Measurements from ENCODE around the gene MAEL. TPM values are rescaled to one million over a fixed set of nuclear protein-coding genes. Genes with fewer than 3 reads are reported as not detected.

Gene MAEL
- total RNA-seq, 1 experiment from 2014 or later = not detected

- Mint-ChIP-seq H3K36me3 (ENCODE audit: insufficient read depth, unreplicated experiment) (no peaks in the 10 kb centered on the region), H3K4me3 (ENCODE audit: unreplicated experiment) (no peak overlapping the region), H3K4me1 (ENCODE audit: low read depth, unreplicated experiment) (no peaks in the 10 kb centered on the region), H3K27ac (ENCODE audit: unreplicated experiment) (no peak overlapping the region), H3K27me3 (ENCODE audit: insufficient read depth, unreplicated experiment) (peaks cover 6% of the 10 kb centered on the region), H3K9me3 (ENCODE audit: unreplicated experiment) (no peaks in the 10 kb centered on the region)
- H3K4me1 ChIP-seq = no peaks in the 10 kb centered on the region
- POLR2A ChIA-PET = no interaction called here
- no TSS peak for BruUV-seq (replicated peaks)
- H3K4me3 ChIP-seq (ENCODE audit: low read depth, low read length) = no peak overlapping the region
- H3K27me3 ChIP-seq (replicated peaks; ENCODE audit: control insufficient read depth, insufficient read depth, low read length) = no peaks in the 10 kb centered on the region
- CTCF ChIA-PET = no interaction called here
- TF ChIP-seq CTCF (IDR thresholded peaks at IDR 0.05; ENCODE audit: insufficient read depth in 1 of 2, low read depth in 1 of 2, low read length in 1 of 2, severe bottlenecking in 1 of 2, unreplicated experiment in 1 of 2) = peak; percentile 62 to 81
- peak; percentile 50 to 58 for DNase-seq
- no peaks in the 10 kb centered on the region for H3K36me3 ChIP-seq (ENCODE audit: control insufficient read depth, insufficient read depth, low read length)
- intact Hi-C loops (cut with micrococcal nuclease; ENCODE audit: unreplicated experiment) = no loop called here
- no peaks in the 10 kb centered on the region; the same call in 1 of the 2 replicates for H3K9me3 ChIP-seq
Observed at GRCh38 chr1:167052389-167052788, 63.3 kb downstream of the MAEL start.

- H3K9me3 Mint-ChIP-seq (ENCODE audit: unreplicated experiment) = no peaks in the 10 kb centered on the region
- no peak for DNase-seq
- H3K4me1 Mint-ChIP-seq (ENCODE audit: low read depth, unreplicated experiment) = no peaks in the 10 kb centered on the region
- Histone ChIP-seq H3K36me3 (ENCODE audit: control insufficient read depth, insufficient read depth, low read length) (no peaks in the 10 kb centered on the region), H3K9me3 (no peaks in the 10 kb centered on the region), H3K4me3 (ENCODE audit: low read depth, low read length) (no peak overlapping the region), H3K4me1 (no peaks in the 10 kb centered on the region; the same call in 1 of the 2 replicates), H3K27me3 (replicated peaks; ENCODE audit: control insufficient read depth, insufficient read depth, low read length) (no peaks in the 10 kb centered on the region)
- ChIA-PET POLR2A (no interaction called here), CTCF (interaction anchor here (1.0 to 1.1 kb wide), 2 partner anchors 144 to 166 kb away, joined by 3 to 5 read pairs; partner anchors contain the start of gene POU2F1)
- H3K36me3 Mint-ChIP-seq (ENCODE audit: insufficient read depth, unreplicated experiment) = no peaks in the 10 kb centered on the region
- no peak overlapping the region for H3K4me3 Mint-ChIP-seq (ENCODE audit: unreplicated experiment)
- intact Hi-C loops (cut with micrococcal nuclease; ENCODE audit: unreplicated experiment) = no loop called here
- peaks cover 6% of the 10 kb centered on the region for H3K27me3 Mint-ChIP-seq (ENCODE audit: insufficient read depth, unreplicated experiment)
- no TSS peak for BruUV-seq (replicated peaks)
- H3K27ac Mint-ChIP-seq (ENCODE audit: unreplicated experiment) = no peak overlapping the region
- no peak for TF ChIP-seq CTCF (IDR thresholded peaks at IDR 0.05; ENCODE audit: insufficient read depth in 1 of 2, low read depth in 1 of 2, low read length in 1 of 2, severe bottlenecking in 1 of 2, unreplicated experiment in 1 of 2)
Observed at GRCh38 chr1:167054531-167054930, 65.5 kb downstream of the MAEL start.

GRCh38 chr1:167054946-167055630, 66.0 kb downstream of the MAEL start:
- intact Hi-C loops (cut with micrococcal nuclease; ENCODE audit: unreplicated experiment) = no loop called here

More at GRCh38 chr1:167054946-167055630, 66.0 kb downstream of the MAEL start:
- Mint-ChIP-seq H3K27ac (ENCODE audit: unreplicated experiment) (no peak overlapping the region), H3K4me3 (ENCODE audit: unreplicated experiment) (no peak overlapping the region), H3K36me3 (ENCODE audit: insufficient read depth, unreplicated experiment) (no peaks in the 10 kb centered on the region), H3K9me3 (ENCODE audit: unreplicated experiment) (no peaks in the 10 kb centered on the region), H3K4me1 (ENCODE audit: low read depth, unreplicated experiment) (no peaks in the 10 kb centered on the region), H3K27me3 (ENCODE audit: insufficient read depth, unreplicated experiment) (peaks cover under 1% of the 10 kb centered on the region)
- Histone ChIP-seq H3K27me3 (replicated peaks; ENCODE audit: control insufficient read depth, insufficient read depth, low read length) (no peaks in the 10 kb centered on the region), H3K9me3 (no peaks in the 10 kb centered on the region), H3K36me3 (ENCODE audit: control insufficient read depth, insufficient read depth, low read length) (no peaks in the 10 kb centered on the region), H3K4me3 (ENCODE audit: low read depth, low read length) (no peak overlapping the region), H3K4me1 (no peaks in the 10 kb centered on the region; the same call in 1 of the 2 replicates)
- no TSS peak for BruUV-seq (replicated peaks)
- no peak for TF ChIP-seq CTCF (IDR thresholded peaks at IDR 0.05; ENCODE audit: insufficient read depth in 1 of 2, low read depth in 1 of 2, low read length in 1 of 2, severe bottlenecking in 1 of 2, unreplicated experiment in 1 of 2)
- no peak for DNase-seq
- ChIA-PET CTCF (interaction anchor here (1.0 to 1.3 kb wide), 3 partner anchors 145 to 165 kb away, joined by 3 to 7 read pairs (median 5); partner anchors contain the start of gene POU2F1), POLR2A (no interaction called here)

Data from Caco-2 (cell line).